ENCODE measurements around the gene KLC4. TPM values are rescaled to one million over a fixed set of nuclear protein-coding genes. Genes with fewer than 3 reads are reported as not detected.

KLC4 gene
- total RNA-seq, 1 donor from 2014 or later, result 12.6 TPM

- no peak overlapping the region for H3K27ac Mint-ChIP-seq
- no peaks in the 10 kb centered on the region for H3K9me3 Mint-ChIP-seq
- TF ChIP-seq, protein P1, sequence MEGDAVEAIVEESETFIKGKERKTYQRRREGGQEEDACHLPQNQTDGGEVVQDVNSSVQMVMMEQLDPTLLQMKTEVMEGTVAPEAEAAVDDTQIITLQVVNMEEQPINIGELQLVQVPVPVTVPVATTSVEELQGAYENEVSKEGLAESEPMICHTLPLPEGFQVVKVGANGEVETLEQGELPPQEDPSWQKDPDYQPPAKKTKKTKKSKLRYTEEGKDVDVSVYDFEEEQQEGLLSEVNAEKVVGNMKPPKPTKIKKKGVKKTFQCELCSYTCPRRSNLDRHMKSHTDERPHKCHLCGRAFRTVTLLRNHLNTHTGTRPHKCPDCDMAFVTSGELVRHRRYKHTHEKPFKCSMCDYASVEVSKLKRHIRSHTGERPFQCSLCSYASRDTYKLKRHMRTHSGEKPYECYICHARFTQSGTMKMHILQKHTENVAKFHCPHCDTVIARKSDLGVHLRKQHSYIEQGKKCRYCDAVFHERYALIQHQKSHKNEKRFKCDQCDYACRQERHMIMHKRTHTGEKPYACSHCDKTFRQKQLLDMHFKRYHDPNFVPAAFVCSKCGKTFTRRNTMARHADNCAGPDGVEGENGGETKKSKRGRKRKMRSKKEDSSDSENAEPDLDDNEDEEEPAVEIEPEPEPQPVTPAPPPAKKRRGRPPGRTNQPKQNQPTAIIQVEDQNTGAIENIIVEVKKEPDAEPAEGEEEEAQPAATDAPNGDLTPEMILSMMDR (IDR thresholded peaks at IDR 0.05), result no peak
- no peak for TF ChIP-seq EZH2 (IDR thresholded peaks at IDR 0.05)
- TF ChIP-seq EZH2phosphoT487 (IDR thresholded peaks at IDR 0.05), result no peak
These were observed 32.1 kb downstream of the KLC4 start for GRCh38 chr6:43091436-43091991.

GRCh38 chr6:43092635-43093034 lies 33.2 kb downstream of the KLC4 start:
- Histone ChIP-seq H3F3A (ENCODE audit: low read depth) (peaks cover 67% of the 10 kb centered on the region), H3K4me3 (no peak overlapping the region), H3K27ac (no peak overlapping the region), H4K20me1 (ENCODE audit: low read depth) (peaks cover 55% of the 10 kb centered on the region), H2AFZ (replicated peaks) (no peak overlapping the region), H3K36me3 (no peaks in the 10 kb centered on the region), H3K27me3 (no peaks in the 10 kb centered on the region), H3K79me2 (ENCODE audit: low read depth) (peaks cover 97% of the 10 kb centered on the region), H3K9ac (no peak overlapping the region), H3K9me3 (ENCODE audit: low read depth) (no peaks in the 10 kb centered on the region), H3K4me2 (no peak overlapping the region), H3K4me1 (peaks cover 63% of the 10 kb centered on the region)
- no peak for TF ChIP-seq EZH2phosphoT487 (IDR thresholded peaks at IDR 0.05)
- TF ChIP-seq EZH2 (IDR thresholded peaks at IDR 0.05), result no peak
- TF ChIP-seq, protein P1 (IDR thresholded peaks at IDR 0.05), result no peak
- no peak for DNase-seq (ENCODE audit: low spot score)
- Mint-ChIP-seq H3K27me3 (ENCODE audit: insufficient read depth, low read depth) (no peaks in the 10 kb centered on the region), H3K9me3 (no peaks in the 10 kb centered on the region), H3K4me3 (no peak overlapping the region), H3K36me3 (peaks cover 2% of the 10 kb centered on the region), H3K27ac (peak overlapping the region; percentile 85), H3K4me1 (peaks cover 73% of the 10 kb centered on the region)

More at GRCh38 chr6:43091436-43091991, 32.1 kb downstream of the KLC4 start:
- H3K79me2 ChIP-seq (ENCODE audit: low read depth), result peaks cover 97% of the 10 kb centered on the region
- no peak overlapping the region for H3K9ac ChIP-seq
- DNase-seq (ENCODE audit: low spot score), result no peak
- no peak overlapping the region for H3K4me3 ChIP-seq
- no peaks in the 10 kb centered on the region for H3K36me3 ChIP-seq
- peaks cover 54% of the 10 kb centered on the region for H4K20me1 ChIP-seq (ENCODE audit: low read depth)
- H3F3A ChIP-seq (ENCODE audit: low read depth), result peaks cover 59% of the 10 kb centered on the region
- peak overlapping the region; percentile 94 for H3K27ac ChIP-seq
- peak overlapping the region; percentile 74 for H3K4me2 ChIP-seq
- Mint-ChIP-seq H3K27me3 (ENCODE audit: insufficient read depth, low read depth) (peaks cover 2% of the 10 kb centered on the region), H3K36me3 (peaks cover 2% of the 10 kb centered on the region), H3K4me3 (no peak overlapping the region), H3K4me1 (peaks cover 65% of the 10 kb centered on the region)
- H3K9me3 ChIP-seq (ENCODE audit: low read depth), result no peaks in the 10 kb centered on the region
- peaks cover 57% of the 10 kb centered on the region for H3K4me1 ChIP-seq
- H3K27me3 ChIP-seq, result no peaks in the 10 kb centered on the region
- H2AFZ ChIP-seq (replicated peaks), result no peak overlapping the region

DNA sequence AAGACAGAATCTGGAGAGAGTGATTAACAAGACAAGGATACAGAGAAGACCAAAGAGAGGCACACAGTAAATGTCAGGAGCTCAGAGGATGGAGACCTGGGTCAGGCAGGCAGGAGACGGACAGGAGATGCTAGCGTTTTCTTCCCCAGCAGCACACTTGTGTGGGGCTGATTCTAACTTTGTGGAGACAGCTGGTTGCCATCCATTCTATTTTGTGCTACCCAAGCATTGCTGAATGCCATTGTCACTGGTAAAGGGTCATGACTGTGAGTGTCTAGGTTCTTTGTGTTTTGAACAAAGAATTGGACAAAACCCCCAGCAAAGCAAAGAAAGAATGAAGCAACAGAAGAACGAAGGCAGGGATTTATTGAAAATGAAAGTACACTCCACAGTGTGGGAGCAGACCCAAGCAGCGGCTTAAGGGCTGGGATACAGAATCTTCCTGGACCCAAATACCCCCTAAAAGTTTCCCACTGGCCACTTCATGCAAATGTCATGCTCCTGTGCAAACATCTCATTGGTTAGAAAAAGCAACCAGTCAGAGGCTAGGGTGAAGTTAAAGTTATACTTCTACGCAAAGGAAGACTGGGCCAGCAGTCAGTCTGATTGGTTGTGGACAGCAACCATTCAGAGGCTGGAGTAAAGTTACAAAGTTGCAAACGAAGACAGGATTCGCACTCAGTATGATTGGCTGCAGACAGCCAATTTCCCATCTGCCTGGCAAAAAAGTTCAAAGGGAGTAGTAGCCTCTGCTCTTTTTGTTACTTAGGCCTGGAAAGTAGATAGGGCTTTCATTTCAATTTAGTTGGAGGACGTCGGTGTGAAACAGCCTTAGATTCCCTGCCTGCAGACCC lies 34.2 kb downstream of the KLC4 start:
- TF ChIP-seq EZH2phosphoT487 (IDR thresholded peaks at IDR 0.05), result no peak
- TF ChIP-seq EZH2 (IDR thresholded peaks at IDR 0.05), result no peak
- TF ChIP-seq, protein P1 (IDR thresholded peaks at IDR 0.05), result no peak
- Histone ChIP-seq H3K27me3 (no peaks in the 10 kb centered on the region), H3K4me1 (peaks cover 62% of the 10 kb centered on the region), H3K9me3 (ENCODE audit: low read depth) (no peaks in the 10 kb centered on the region), H3K27ac (no peak overlapping the region), H3K79me2 (ENCODE audit: low read depth) (peaks cover 97% of the 10 kb centered on the region), H3K36me3 (no peaks in the 10 kb centered on the region), H4K20me1 (ENCODE audit: low read depth) (peaks cover 48% of the 10 kb centered on the region), H3K4me3 (no peak overlapping the region), H3K9ac (no peak overlapping the region), H3K4me2 (peak overlapping the region; percentile 20), H3F3A (ENCODE audit: low read depth) (peaks cover 63% of the 10 kb centered on the region), H2AFZ (replicated peaks) (no peak overlapping the region)
- H3K27ac Mint-ChIP-seq, result peak overlapping the region; percentile 82
- H3K4me3 Mint-ChIP-seq, result peak overlapping the region; percentile 62
- H3K27me3 Mint-ChIP-seq (ENCODE audit: insufficient read depth, low read depth), result peaks cover 4% of the 10 kb centered on the region
- DNase-seq (ENCODE audit: low spot score), result no peak
- no peaks in the 10 kb centered on the region for H3K9me3 Mint-ChIP-seq
- H3K36me3 Mint-ChIP-seq, result peaks cover 2% of the 10 kb centered on the region
- H3K4me1 Mint-ChIP-seq, result peaks cover 78% of the 10 kb centered on the region

Data from neural progenitor cell (in vitro differentiated cells).